GM23338 (cell line): ENCODE data around the gene RPL15. TPM values are rescaled to one million over a fixed set of nuclear protein-coding genes. Genes with fewer than 3 reads are reported as not detected.
A peak's percentile ranks its signal among the peaks of the same experiment; 100 is the strongest.

ENCODE experiments used
- ATAC-seq: fragments of 200-7000 bp; cut with Tn5 transposase; 3 replicates; pipeline ENCODE4 v1.9.1; 2020
- DNase-seq: peaks from one replicate; pipeline ENCODE4 v3.0.0-alpha.2; 2015; ENCODE audit warnings: low spot score
- H2AFZ ChIP-seq: fragments of 200-600 bp; sonication (generic); 2 replicates; pipeline ENCODE4 v1.8.0; 2016; ENCODE audit warnings: antibody characterized with exemption, mild to moderate bottlenecking, moderate library complexity
- H3F3A ChIP-seq: fragments of 200-600 bp; sonication (generic); replicated peaks from 2 replicates; pipeline ENCODE4 v1.8.0; 2017; ENCODE audit warnings: antibody characterized with exemption, mixed run types, low read depth
- H3K27ac ChIP-seq: fragments of 200-600 bp; sonication (generic); 2 replicates; pipeline ENCODE4 v1.6.1; 2016; ENCODE audit warnings: low read depth
- H3K27me3 ChIP-seq: fragments of 200-600 bp; sonication (generic); 2 replicates; pipeline ENCODE4 v1.8.0; 2016; ENCODE audit warnings: mild to moderate bottlenecking, mixed run types, moderate library complexity; ENCODE audit not compliant: insufficient read depth
- H3K36me3 ChIP-seq: fragments of 200-600 bp; sonication (generic); 2 replicates; pipeline ENCODE4 v1.8.0; 2016; ENCODE audit warnings: mild to moderate bottlenecking; ENCODE audit not compliant: insufficient read depth
- H3K4me1 ChIP-seq: fragments of 200-600 bp; sonication (generic); 2 replicates; pipeline ENCODE4 v1.8.0; 2016; ENCODE audit warnings: mild to moderate bottlenecking, moderate library complexity; ENCODE audit not compliant: insufficient read depth
- H3K4me2 ChIP-seq: fragments of 200-600 bp; sonication (generic); 2 replicates; pipeline ENCODE4 v1.7.1; 2017; ENCODE audit warnings: mixed run types
- H3K4me3 ChIP-seq: fragments of 200-600 bp; sonication (generic); 2 replicates; pipeline ENCODE4 v1.6.1; 2016; ENCODE audit warnings: mixed run types
- H3K79me2 ChIP-seq: fragments of 200-600 bp; sonication (generic); replicated peaks from 2 replicates; pipeline ENCODE4 v1.8.0; 2017; ENCODE audit warnings: mild to moderate bottlenecking; ENCODE audit not compliant: insufficient read depth
- H3K9me2 ChIP-seq: fragments of 200-600 bp; sonication (generic); 2 replicates; pipeline ENCODE4 v1.8.0; 2017; ENCODE audit not compliant: insufficient read depth
- H4K20me1 ChIP-seq: fragments of 200-600 bp; sonication (generic); replicated peaks from 2 replicates; pipeline ENCODE4 v1.8.0; 2017; ENCODE audit warnings: mild to moderate bottlenecking; ENCODE audit not compliant: insufficient read depth
- H3K27ac Mint-ChIP-seq: 2 replicates; pipeline ENCODE4 v1.8.0; 2020; ENCODE audit warnings: inconsistent platforms, mild to moderate bottlenecking, moderate library complexity, mixed read lengths
- H3K27me3 Mint-ChIP-seq: 3 replicates; pipeline ENCODE4 v1.8.0; 2022; ENCODE audit warnings: low read depth, mild to moderate bottlenecking, moderate library complexity, mixed read lengths, inconsistent platforms; ENCODE audit not compliant: insufficient read depth, poor library complexity
- H3K36me3 Mint-ChIP-seq: 3 replicates; pipeline ENCODE4 v1.8.0; 2021; ENCODE audit warnings: low read depth, mild to moderate bottlenecking, inconsistent platforms, moderate library complexity, mixed read lengths
- H3K4me1 Mint-ChIP-seq: 3 replicates; pipeline ENCODE4 v1.8.0; 2020; ENCODE audit warnings: mild to moderate bottlenecking, inconsistent platforms, mixed read lengths
- H3K4me3 Mint-ChIP-seq: 3 replicates; pipeline ENCODE4 v1.8.0; 2021; ENCODE audit warnings: moderate library complexity, mild to moderate bottlenecking, inconsistent platforms, mixed read lengths
- H3K9me3 Mint-ChIP-seq: 3 replicates; pipeline ENCODE4 v1.8.0; 2020; ENCODE audit warnings: moderate library complexity, mild to moderate bottlenecking, inconsistent platforms, mixed read lengths
- CREB1 ChIP-seq: fragments of 250-450 bp; sonication (Bioruptor Pico); IDR thresholded peaks from 2 replicates; pipeline ENCODE4 v1.5.0; 2020; ENCODE audit warnings: low read depth, mild to moderate bottlenecking, moderate library complexity
- CTCF ChIP-seq, 2 experiments: fragments of 200-600 bp in 1 of 2; sonication (generic) in 1 of 2; conservative IDR thresholded peaks; 2 replicates each; pipeline versions ENCODE4 v1.5.1 to v1.6.1; 2016 to 2017; ENCODE audit warnings: antibody characterized with exemption in 2 of 2, low read depth in 2 of 2, mild to moderate bottlenecking in 2 of 2, moderate library complexity in 1 of 2
- EZH2 ChIP-seq: fragments of 200-600 bp; sonication (generic); IDR thresholded peaks from one replicate; pipeline ENCODE4 v1.8.0; 2017; ENCODE audit warnings: antibody characterized with exemption, mild to moderate bottlenecking, low read depth; ENCODE audit not compliant: unreplicated experiment
- EZH2phosphoT487 ChIP-seq: fragments of 200-600 bp; sonication (generic); IDR thresholded peaks from one replicate; pipeline ENCODE4 v1.8.1; 2018; ENCODE audit warnings: antibody characterized with exemption; ENCODE audit not compliant: unreplicated experiment
- STAT1 ChIP-seq: IDR thresholded peaks from one replicate; pipeline ENCODE4 v1.6.1; 2016; ENCODE audit warnings: antibody characterized with exemption; ENCODE audit not compliant: unreplicated experiment
- ZNF114 ChIP-seq: fragments of 250-450 bp; sonication (Bioruptor Pico); IDR thresholded peaks from 2 replicates; pipeline ENCODE4 v1.5.0; 2020; ENCODE audit warnings: mild to moderate bottlenecking, moderate library complexity
- polyA plus RNA-seq: library from polyadenylated mRNA; unstranded; fragments of >200 nt; fragmentation: Nextera tagmentation; extraction: Ambion mirVana; gene quantifications from 2 replicates; pipeline ENCODE4 v1.2.1, GENCODE V29; 2016
- total RNA-seq: library from RNA; depleted of rRNA; stranded (reverse); fragments of >200 nt; shearing (Covaris generic); gene quantifications from 2 replicates; pipeline ENCODE4 v1.2.3, GENCODE V29; 2014
- TF ChIP-seq, protein P1 (sequence below): IDR thresholded peaks from one replicate; pipeline ENCODE4 v1.6.1; 2018; ENCODE audit warnings: antibody characterized with exemption; ENCODE audit not compliant: unreplicated experiment

The RPL15 gene
- total and polyA plus RNA-seq, 2 experiments from 2014 or later = 2,868 to 3,117 TPM

DNA sequence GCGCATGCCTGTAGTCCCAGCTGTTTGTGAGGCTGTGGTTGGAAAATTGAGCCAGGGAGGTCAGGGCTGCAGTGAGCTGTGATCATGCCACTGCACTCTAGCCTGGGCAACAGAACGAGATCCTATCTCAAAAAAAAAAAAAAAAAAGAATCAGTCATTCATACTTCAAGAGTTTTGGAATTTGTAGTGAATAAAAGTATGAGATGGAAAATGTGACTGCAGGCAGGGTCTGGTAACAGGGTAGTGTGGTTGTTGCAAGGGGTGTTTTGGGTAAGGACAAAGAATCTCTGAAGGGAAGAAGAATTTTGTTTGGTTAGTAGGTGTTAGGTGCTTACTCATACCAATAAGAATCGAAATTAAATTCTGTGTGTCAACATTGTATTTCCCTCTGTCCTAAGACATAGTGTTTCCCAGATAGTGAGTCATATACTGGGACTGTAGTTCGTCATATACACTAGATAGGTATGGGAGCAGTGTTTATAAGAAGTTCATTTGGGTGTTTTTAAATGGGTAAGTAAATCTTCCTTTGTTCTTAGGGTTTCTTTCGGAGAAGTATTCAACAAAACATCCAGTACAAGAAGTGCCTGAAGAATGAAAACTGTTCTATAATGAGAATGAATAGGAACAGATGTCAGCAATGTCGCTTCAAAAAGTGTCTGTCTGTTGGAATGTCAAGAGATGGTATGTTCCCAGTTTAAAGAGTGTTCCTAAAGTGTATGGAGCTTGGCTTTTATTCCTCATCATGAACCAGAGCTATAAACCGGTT lies 42.4 kb downstream of the RPL15 start:
- TF ChIP-seq ZNF114 = no peak
- TF ChIP-seq EZH2 = no peak
- TF ChIP-seq STAT1 = no peak
- TF ChIP-seq EZH2phosphoT487 = no peak
- TF ChIP-seq, protein P1, sequence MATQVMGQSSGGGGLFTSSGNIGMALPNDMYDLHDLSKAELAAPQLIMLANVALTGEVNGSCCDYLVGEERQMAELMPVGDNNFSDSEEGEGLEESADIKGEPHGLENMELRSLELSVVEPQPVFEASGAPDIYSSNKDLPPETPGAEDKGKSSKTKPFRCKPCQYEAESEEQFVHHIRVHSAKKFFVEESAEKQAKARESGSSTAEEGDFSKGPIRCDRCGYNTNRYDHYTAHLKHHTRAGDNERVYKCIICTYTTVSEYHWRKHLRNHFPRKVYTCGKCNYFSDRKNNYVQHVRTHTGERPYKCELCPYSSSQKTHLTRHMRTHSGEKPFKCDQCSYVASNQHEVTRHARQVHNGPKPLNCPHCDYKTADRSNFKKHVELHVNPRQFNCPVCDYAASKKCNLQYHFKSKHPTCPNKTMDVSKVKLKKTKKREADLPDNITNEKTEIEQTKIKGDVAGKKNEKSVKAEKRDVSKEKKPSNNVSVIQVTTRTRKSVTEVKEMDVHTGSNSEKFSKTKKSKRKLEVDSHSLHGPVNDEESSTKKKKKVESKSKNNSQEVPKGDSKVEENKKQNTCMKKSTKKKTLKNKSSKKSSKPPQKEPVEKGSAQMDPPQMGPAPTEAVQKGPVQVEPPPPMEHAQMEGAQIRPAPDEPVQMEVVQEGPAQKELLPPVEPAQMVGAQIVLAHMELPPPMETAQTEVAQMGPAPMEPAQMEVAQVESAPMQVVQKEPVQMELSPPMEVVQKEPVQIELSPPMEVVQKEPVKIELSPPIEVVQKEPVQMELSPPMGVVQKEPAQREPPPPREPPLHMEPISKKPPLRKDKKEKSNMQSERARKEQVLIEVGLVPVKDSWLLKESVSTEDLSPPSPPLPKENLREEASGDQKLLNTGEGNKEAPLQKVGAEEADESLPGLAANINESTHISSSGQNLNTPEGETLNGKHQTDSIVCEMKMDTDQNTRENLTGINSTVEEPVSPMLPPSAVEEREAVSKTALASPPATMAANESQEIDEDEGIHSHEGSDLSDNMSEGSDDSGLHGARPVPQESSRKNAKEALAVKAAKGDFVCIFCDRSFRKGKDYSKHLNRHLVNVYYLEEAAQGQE = no peak
- TF ChIP-seq CTCF (conservative IDR thresholded peaks at IDR 0.05; ENCODE audit: low read depth in 2 of 2) = no peak
- TF ChIP-seq CREB1 (CRISPR knock-in tag) = no peak
- no peak for ATAC-seq
- Mint-ChIP-seq H3K9me3 (no peaks in the 10 kb centered on the region), H3K4me1 (no peaks in the 10 kb centered on the region), H3K4me3 (no peak overlapping the region), H3K27ac (no peak overlapping the region), H3K27me3 (no peaks in the 10 kb centered on the region), H3K36me3 (peaks cover 66% of the 10 kb centered on the region)
- Histone ChIP-seq H4K20me1 (peaks cover 11% of the 10 kb centered on the region; the same call in 1 of the 2 replicates), H3K36me3 (peaks cover 10% of the 10 kb centered on the region), H3K4me1 (no peaks in the 10 kb centered on the region), H3K4me3 (no peak overlapping the region), H3K27me3 (no peaks in the 10 kb centered on the region), H3F3A (0 out of 2 replicates have a peak, but pooled peaks cover 5% of the 10 kb centered on the region), H2AFZ (no peak overlapping the region), H3K4me2 (no peak overlapping the region), H3K27ac (0 out of 2 replicates have a peak overlapping the region, but pooled peaks have one; percentile 17), H3K9me2 (no peaks in the 10 kb centered on the region), H3K79me2 (peaks cover 35% of the 10 kb centered on the region)
- DNase-seq = peak; percentile 25

DNA sequence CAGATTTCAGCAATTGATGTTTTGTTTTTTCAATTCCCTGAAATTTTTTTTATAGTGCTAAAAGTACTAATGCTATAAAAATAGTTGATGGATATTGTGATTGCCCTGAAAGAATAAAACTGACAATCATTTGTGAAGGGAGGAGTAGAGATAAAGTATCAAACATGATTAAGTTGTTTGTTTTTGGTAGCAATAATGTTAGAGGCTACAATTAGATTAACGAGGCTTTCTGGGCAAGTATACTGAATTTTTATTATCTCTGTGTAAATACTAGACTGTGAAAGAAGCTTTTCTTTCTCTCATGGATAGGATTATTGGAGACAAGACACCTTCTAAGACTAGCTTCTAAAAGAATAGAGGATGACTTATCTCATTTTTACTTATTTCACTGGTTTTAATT lies 43.7 kb downstream of the RPL15 start:
- H3K79me2 ChIP-seq = peaks cover 22% of the 10 kb centered on the region
- Mint-ChIP-seq H3K4me3 (no peak overlapping the region), H3K4me1 (no peaks in the 10 kb centered on the region), H3K27me3 (no peaks in the 10 kb centered on the region), H3K9me3 (no peaks in the 10 kb centered on the region), H3K36me3 (peaks cover 63% of the 10 kb centered on the region), H3K27ac (no peak overlapping the region)
- peaks cover 9% of the 10 kb centered on the region; the same call in 1 of the 2 replicates for H4K20me1 ChIP-seq
- no peaks in the 10 kb centered on the region for H3K27me3 ChIP-seq
- no peak overlapping the region for H3K4me3 ChIP-seq
- H3K4me2 ChIP-seq = no peak overlapping the region
- H3K27ac ChIP-seq = no peak overlapping the region
- peaks cover 14% of the 10 kb centered on the region for H3K36me3 ChIP-seq
- DNase-seq (no peak), ATAC-seq (no peak)
- 0 out of 2 replicates have a peak, but pooled peaks cover 5% of the 10 kb centered on the region for H3F3A ChIP-seq
- TF ChIP-seq, protein P1 = no peak
- no peak for TF ChIP-seq EZH2
- H3K4me1 ChIP-seq = no peaks in the 10 kb centered on the region
- no peaks in the 10 kb centered on the region for H3K9me2 ChIP-seq
- no peak overlapping the region for H2AFZ ChIP-seq
